Liver (tissue), 9 donors: ENCODE data around the gene COQ9. TPM values are rescaled to one million over a fixed set of nuclear protein-coding genes. Genes with fewer than 3 reads are reported as not detected.

Experiments used
- DNase-seq: peaks from one replicate; pipeline ENCODE4 v3.0.0-alpha.2; 2017; ENCODE audit warnings: low spot score
- H3K27ac ChIP-seq, 2 donors: one replicate each; pipeline ENCODE4 v1.7.0; 2013; ENCODE audit warnings: inconsistent platforms in 2 of 2, low read length in 2 of 2, control low read depth in 1 of 2, low read depth in 1 of 2, mild to moderate bottlenecking in 1 of 2
- H3K27me3 ChIP-seq, 4 donors: one replicate each; pipeline versions ENCODE4 v1.6.1 to v1.7.0; 2013; ENCODE audit warnings: low read length in 3 of 4, inconsistent platforms in 1 of 4, mild to moderate bottlenecking in 1 of 4, moderate library complexity in 1 of 4; ENCODE audit not compliant: control insufficient read depth in 4 of 4, insufficient read depth in 4 of 4
- H3K36me3 ChIP-seq, 4 donors: one replicate each; pipeline versions ENCODE4 v1.6.1 to v1.7.0; 2013; ENCODE audit warnings: low read length in 3 of 4, mild to moderate bottlenecking in 3 of 4, low read depth in 1 of 4, moderate library complexity in 1 of 4; ENCODE audit not compliant: control insufficient read depth in 4 of 4, insufficient read depth in 3 of 4
- H3K4me1 ChIP-seq, 4 donors: one replicate each; pipeline versions ENCODE4 v1.6.1 to v1.7.0; 2013; ENCODE audit warnings: low read length in 3 of 4, mild to moderate bottlenecking in 3 of 4, moderate library complexity in 1 of 4; ENCODE audit not compliant: control insufficient read depth in 4 of 4, insufficient read depth in 4 of 4
- H3K4me3 ChIP-seq, 3 donors: one replicate each; pipeline versions ENCODE4 v1.6.1 to v1.7.0; 2013; ENCODE audit warnings: low read length in 3 of 3, control low read depth in 1 of 3, low read depth in 1 of 3, mild to moderate bottlenecking in 1 of 3
- H3K9ac ChIP-seq, 2 donors: one replicate each; pipeline ENCODE4 v1.7.0; 2013; ENCODE audit warnings: low read length in 2 of 2, mild to moderate bottlenecking in 2 of 2, moderate library complexity in 2 of 2, control low read depth in 1 of 2, low read depth in 1 of 2
- H3K9me3 ChIP-seq, 4 donors: one replicate each; pipeline versions ENCODE4 v1.6.1 to v1.7.0; 2013; ENCODE audit warnings: low read length in 3 of 4; ENCODE audit not compliant: control insufficient read depth in 4 of 4
- ATF3 ChIP-seq: IDR thresholded peaks from 2 replicates; pipeline ENCODE4 v1.6.1; 2016; ENCODE audit warnings: antibody characterized with exemption
- CTCF ChIP-seq: fragments of 150-350 bp; IDR thresholded peaks from 2 replicates; pipeline ENCODE4 v1.5.1; 2017; ENCODE audit warnings: improper control_type of control experiment, low read depth, low read length; ENCODE audit not compliant: missing input control
- EGR1 ChIP-seq, 2 donors: IDR thresholded peaks; 2 replicates each; pipeline ENCODE4 v1.6.1; 2016 to 2018; ENCODE audit warnings: antibody characterized with exemption in 2 of 2, low read depth in 2 of 2
- FOXA1 ChIP-seq: IDR thresholded peaks from 2 replicates; pipeline ENCODE4 v1.6.1; 2016; ENCODE audit warnings: antibody characterized with exemption
- FOXA2 ChIP-seq: IDR thresholded peaks from 2 replicates; pipeline ENCODE4 v1.6.1; 2016; ENCODE audit warnings: antibody characterized with exemption
- GABPA ChIP-seq, 2 donors: IDR thresholded peaks in 1 of 2; conservative IDR thresholded peaks in 1 of 2; 2 replicates each; pipeline ENCODE4 v1.6.1; 2016; ENCODE audit warnings: antibody characterized with exemption in 2 of 2, mild to moderate bottlenecking in 1 of 2, moderate library complexity in 1 of 2
- HNF4A ChIP-seq, 2 donors: conservative IDR thresholded peaks; 2 replicates each; pipeline ENCODE4 v1.6.1; 2016; ENCODE audit warnings: antibody characterized with exemption in 2 of 2, mild to moderate bottlenecking in 2 of 2
- HNF4G ChIP-seq: IDR thresholded peaks from 2 replicates; pipeline ENCODE4 v1.6.1; 2016; ENCODE audit warnings: antibody characterized with exemption
- JUND ChIP-seq, 2 donors: IDR thresholded peaks; 2 replicates each; pipeline ENCODE4 v1.6.1; 2016; ENCODE audit warnings: antibody characterized with exemption in 2 of 2
- MAX ChIP-seq: IDR thresholded peaks from 2 replicates; pipeline ENCODE4 v1.6.1; 2016; ENCODE audit warnings: antibody characterized with exemption
- NR2F2 ChIP-seq: IDR thresholded peaks from 2 replicates; pipeline ENCODE4 v1.6.1; 2016; ENCODE audit warnings: antibody characterized with exemption
- RAD21 ChIP-seq, 2 donors: IDR thresholded peaks; 2 replicates each; pipeline ENCODE4 v1.6.1; 2016; ENCODE audit warnings: antibody characterized with exemption in 2 of 2, mild to moderate bottlenecking in 2 of 2
- REST ChIP-seq: IDR thresholded peaks from 2 replicates; pipeline ENCODE4 v1.6.1; 2016; ENCODE audit warnings: antibody characterized with exemption, mild to moderate bottlenecking
- RXRA ChIP-seq, 2 donors: IDR thresholded peaks; 2 replicates each; pipeline ENCODE4 v1.6.1; 2017 to 2018; ENCODE audit warnings: antibody characterized with exemption in 2 of 2, mild to moderate bottlenecking in 1 of 2
- SP1 ChIP-seq: IDR thresholded peaks from 2 replicates; pipeline ENCODE4 v1.6.1; 2018; ENCODE audit warnings: antibody characterized with exemption, mild to moderate bottlenecking
- TAF1 ChIP-seq: conservative IDR thresholded peaks from 2 replicates; pipeline ENCODE4 v1.6.1; 2016; ENCODE audit warnings: antibody characterized with exemption, mild to moderate bottlenecking
- YY1 ChIP-seq: IDR thresholded peaks from 2 replicates; pipeline ENCODE4 v1.6.1; 2016; ENCODE audit warnings: antibody characterized with exemption, mild to moderate bottlenecking
- ZBTB33 ChIP-seq: IDR thresholded peaks from 2 replicates; pipeline ENCODE4 v1.6.1; 2016; ENCODE audit warnings: antibody characterized with exemption
- WGBS: extraction: QIAGEN DNeasy Blood & Tissue Kit; methylation state at CpG from one replicate; pipeline ENCODE4 v1.1.7; 2013; 5-methylcytosine and 5-hydroxymethylcytosine counted together
- polyA plus RNA-seq, 2 donors: library from polyadenylated mRNA; stranded (reverse) in 1 of 2; unstranded in 1 of 2; fragments of 200-250 nt in 1 of 2; fragments of >200 nt in 1 of 2; fragmentation: Nextera tagmentation in 1 of 2; extraction: Ambion mirVana in 1 of 2; gene quantifications; one replicate each; pipeline versions ENCODE4 v1.2.1 to v1.2.3, GENCODE V29; 2013 to 2015
- total RNA-seq, 2 donors: library from RNA; depleted of rRNA; stranded (reverse); fragments of >200 nt; gene quantifications; one replicate each; pipeline ENCODE4 v1.2.3, GENCODE V29; 2014
- donor health status: healthy.
- donor health status: healthy.
- donor health status: healthy.
- donor health status: healthy.
- donor health status: healthy.

COQ9 gene
- total and polyA plus RNA-seq, 4 donors: 21.0 to 81.5 (median 58.0) TPM

- H3K4me1 ChIP-seq: no peaks in the 10 kb centered on the region
- no peak within 1 kb of the TSS for H3K4me3 ChIP-seq
- H3K27ac ChIP-seq: no peak within 1 kb of the TSS
- 87% methylated on average over 17 of the region's 17 CpGs for WGBS
- no peaks in the 10 kb centered on the region for H3K36me3 ChIP-seq
- TF ChIP-seq HNF4A (conservative IDR thresholded peaks at IDR 0.05) (no peak), GABPA (IDR thresholded peaks at IDR 0.05 in 1 of 2, conservative IDR thresholded peaks at IDR 0.05 in 1 of 2) (no peak)
- no peak for DNase-seq
- H3K27me3 ChIP-seq: no peaks in the 10 kb centered on the region
- no peak within 1 kb of the TSS for H3K9ac ChIP-seq
- no peaks in the 10 kb centered on the region for H3K9me3 ChIP-seq
These were observed 43.1 kb upstream of the COQ9 start, which contains the start of gene CCL17 for GRCh38 chr16:57403965-57404817. CCL17 (plus strand) TSS chr16:57404767; CDS start chr16:57413933, 9,166 bp downstream.

- no peak overlapping the region for H3K4me3 ChIP-seq
- no peak for TF ChIP-seq RAD21 (IDR thresholded peaks at IDR 0.05)
- no peaks in the 10 kb centered on the region for H3K36me3 ChIP-seq
- H3K4me1 ChIP-seq: no peaks in the 10 kb centered on the region
- H3K27me3 ChIP-seq: no peaks in the 10 kb centered on the region
- H3K27ac ChIP-seq: no peak overlapping the region
- no peak for DNase-seq
- no peak overlapping the region for H3K9ac ChIP-seq
- no peaks in the 10 kb centered on the region for H3K9me3 ChIP-seq
- WGBS: 88% methylated on average over 3 of the region's 3 CpGs
These were observed 42.2 kb upstream of the COQ9 start for GRCh38 chr16:57405097-57405496.

- Histone ChIP-seq H3K4me1 (no peaks in the 10 kb centered on the region), H3K27ac (no peak overlapping the region), H3K9ac (no peak overlapping the region), H3K9me3 (no peaks in the 10 kb centered on the region), H3K36me3 (no peaks in the 10 kb centered on the region), H3K27me3 (no peaks in the 10 kb centered on the region), H3K4me3 (no peak overlapping the region)
- TF ChIP-seq ATF3: no peak
- no peak for TF ChIP-seq CTCF
- TF ChIP-seq FOXA1: no peak
- TF ChIP-seq RAD21 (IDR thresholded peaks at IDR 0.05): no peak
- TF ChIP-seq YY1: no peak
- TF ChIP-seq ZBTB33: no peak
- TF ChIP-seq SP1: no peak
- TF ChIP-seq EGR1 (IDR thresholded peaks at IDR 0.05; ENCODE audit: low read depth in 2 of 2): no peak
- TF ChIP-seq GABPA (IDR thresholded peaks at IDR 0.05 in 1 of 2, conservative IDR thresholded peaks at IDR 0.05 in 1 of 2): no peak
- TF ChIP-seq RXRA (IDR thresholded peaks at IDR 0.05): no peak
- TF ChIP-seq JUND (IDR thresholded peaks at IDR 0.05): no peak
- no peak for TF ChIP-seq FOXA2
- no peak for TF ChIP-seq TAF1
- no peak for TF ChIP-seq MAX
- no peak for TF ChIP-seq NR2F2
- no peak for TF ChIP-seq HNF4A (conservative IDR thresholded peaks at IDR 0.05)
- no peak for TF ChIP-seq HNF4G
- no peak for TF ChIP-seq REST
- DNase-seq: no peak
- 78% methylated on average over 2 of the region's 2 CpGs for WGBS
These were observed 40.4 kb upstream of the COQ9 start for GRCh38 chr16:57406881-57407280.
